H1 (cell line): ENCODE measurements around the gene CELF2.

Experiments
- EP300 ChIP-seq, 2 experiments: IDR thresholded peaks; 1 replicate in 1 of 2; 2 replicates in 1 of 2; pipeline ENCODE4 v1.6.1; 2011 to 2012; ENCODE audit warnings: low read depth in 2 of 2, low read length in 2 of 2, mild to moderate bottlenecking in 2 of 2, borderline replicate concordance in 1 of 2, inconsistent platforms in 1 of 2, moderate library complexity in 1 of 2
- RBBP5 ChIP-seq: IDR thresholded peaks from 2 replicates; pipeline ENCODE4 v1.7.1; 2012; ENCODE audit warnings: low read depth, mild to moderate bottlenecking, inconsistent platforms, low read length, moderate library complexity, borderline replicate concordance
- SAP30 ChIP-seq: fragments of 300-600 bp; sonication (generic); IDR thresholded peaks from 2 replicates; pipeline ENCODE4 v1.7.1; 2012; ENCODE audit warnings: low read length, moderate library complexity, mild to moderate bottlenecking, inconsistent platforms; ENCODE audit not compliant: insufficient read depth, insufficient replicate concordance
- TF ChIP-seq, protein P1 (sequence below), 3 experiments: IDR thresholded peaks; 1 replicate in 2 of 3; 2 replicates in 1 of 3; pipeline versions ENCODE4 v1.5.1 to v1.6.1; 2011; ENCODE audit warnings: low read length in 3 of 3, mild to moderate bottlenecking in 3 of 3, inconsistent platforms in 2 of 3, low read depth in 1 of 3, moderate library complexity in 1 of 3; ENCODE audit not compliant: insufficient read depth in 1 of 3; ENCODE audit errors: control extremely low read depth in 1 of 3

DNA sequence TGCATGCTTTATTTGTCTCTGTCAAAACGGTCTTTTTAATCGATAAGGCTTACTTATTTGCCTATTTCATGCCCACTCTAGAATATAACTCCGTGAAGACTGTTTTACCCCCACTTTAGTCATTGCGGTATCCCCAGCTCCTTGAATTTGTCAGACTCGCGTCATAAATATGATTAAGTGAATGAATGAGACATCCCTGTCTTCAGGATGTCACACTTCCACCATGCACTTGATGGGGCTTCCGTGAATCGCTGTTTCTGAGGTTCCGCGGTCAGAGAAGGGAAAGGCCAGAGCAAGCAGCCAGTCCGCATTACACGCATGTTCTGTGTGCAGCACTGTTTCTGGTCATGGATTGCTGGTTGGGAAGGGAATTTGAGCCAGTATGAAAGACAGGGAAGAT is 138.8 kb downstream of the CELF2 start:
- TF ChIP-seq RBBP5 (no peak), EP300 (IDR thresholded peaks at IDR 0.05; ENCODE audit: borderline replicate concordance in 1 of 2, low read depth in 2 of 2, low read length in 2 of 2) (no peak), SAP30 (no peak)
- TF ChIP-seq, protein P1, sequence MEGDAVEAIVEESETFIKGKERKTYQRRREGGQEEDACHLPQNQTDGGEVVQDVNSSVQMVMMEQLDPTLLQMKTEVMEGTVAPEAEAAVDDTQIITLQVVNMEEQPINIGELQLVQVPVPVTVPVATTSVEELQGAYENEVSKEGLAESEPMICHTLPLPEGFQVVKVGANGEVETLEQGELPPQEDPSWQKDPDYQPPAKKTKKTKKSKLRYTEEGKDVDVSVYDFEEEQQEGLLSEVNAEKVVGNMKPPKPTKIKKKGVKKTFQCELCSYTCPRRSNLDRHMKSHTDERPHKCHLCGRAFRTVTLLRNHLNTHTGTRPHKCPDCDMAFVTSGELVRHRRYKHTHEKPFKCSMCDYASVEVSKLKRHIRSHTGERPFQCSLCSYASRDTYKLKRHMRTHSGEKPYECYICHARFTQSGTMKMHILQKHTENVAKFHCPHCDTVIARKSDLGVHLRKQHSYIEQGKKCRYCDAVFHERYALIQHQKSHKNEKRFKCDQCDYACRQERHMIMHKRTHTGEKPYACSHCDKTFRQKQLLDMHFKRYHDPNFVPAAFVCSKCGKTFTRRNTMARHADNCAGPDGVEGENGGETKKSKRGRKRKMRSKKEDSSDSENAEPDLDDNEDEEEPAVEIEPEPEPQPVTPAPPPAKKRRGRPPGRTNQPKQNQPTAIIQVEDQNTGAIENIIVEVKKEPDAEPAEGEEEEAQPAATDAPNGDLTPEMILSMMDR (IDR thresholded peaks at IDR 0.05; ENCODE audit: control extremely low read depth in 1 of 3, insufficient read depth in 1 of 3, low read depth in 1 of 3, low read length in 3 of 3): no peak
